GM21723 (cell line): ENCODE measurements around the gene FRMD3.
A peak's percentile ranks its signal among the peaks of the same experiment; 100 is the strongest.
"Not testable (repeated sequence)": the region's sequence is repeated elsewhere in the genome, so short reads cannot be mapped to it uniquely, and the experiment has no call there.

Experiments used
- ATAC-seq: cut with Tn5 transposase; IDR thresholded peaks from one replicate; pipeline ENCODE4 v1.9.1; 2021; ENCODE audit warnings: mild to moderate bottlenecking, moderate library complexity; ENCODE audit not compliant: unreplicated experiment

FRMD3 gene

GRCh38 chr9:83523684-83524083 is 14.5 kb downstream of the FRMD3 start:
- no peak for ATAC-seq

GRCh38 chr9:83521411-83521810 is 16.8 kb downstream of the FRMD3 start:
- no peak for ATAC-seq

GRCh38 chr9:83521011-83521410 is 17.2 kb downstream of the FRMD3 start:
- no peak for ATAC-seq

GRCh38 chr9:83520292-83520691 is 17.9 kb downstream of the FRMD3 start:
- ATAC-seq, result no peak

GRCh38 chr9:83517980-83518379 is 20.2 kb downstream of the FRMD3 start:
- ATAC-seq, result not testable (repeated sequence)

GRCh38 chr9:83514767-83515166 is 23.4 kb downstream of the FRMD3 start:
- no peak for ATAC-seq

- no peak for ATAC-seq
These were observed 25.6 kb downstream of the FRMD3 start for GRCh38 chr9:83512621-83513020.

- ATAC-seq, result peak; percentile 94
These were observed 27.1 kb downstream of the FRMD3 start for GRCh38 chr9:83511051-83511450.

GRCh38 chr9:83509402-83509801 is 28.8 kb downstream of the FRMD3 start:
- ATAC-seq, result no peak

- ATAC-seq, result no peak
These were observed 30.1 kb downstream of the FRMD3 start for GRCh38 chr9:83508067-83508466.

GRCh38 chr9:83505282-83505681 is 32.9 kb downstream of the FRMD3 start:
- no peak for ATAC-seq

- ATAC-seq, result no peak
These were observed 34.3 kb downstream of the FRMD3 start for GRCh38 chr9:83503866-83504265.

GRCh38 chr9:83501565-83501964 is 36.6 kb downstream of the FRMD3 start:
- no peak for ATAC-seq

- no peak for ATAC-seq
These were observed 40.8 kb downstream of the FRMD3 start for GRCh38 chr9:83497441-83497840.

- no peak for ATAC-seq
These were observed 46.2 kb downstream of the FRMD3 start for GRCh38 chr9:83491995-83492394.

- no peak for ATAC-seq
These were observed 46.8 kb downstream of the FRMD3 start for GRCh38 chr9:83491413-83491812.

GRCh38 chr9:83489961-83490360 is 48.2 kb downstream of the FRMD3 start:
- ATAC-seq, result no peak

- ATAC-seq, result no peak
These were observed 53.2 kb downstream of the FRMD3 start for GRCh38 chr9:83484990-83485389.

- no peak for ATAC-seq
These were observed 55.0 kb downstream of the FRMD3 start for GRCh38 chr9:83483223-83483622.

GRCh38 chr9:83479765-83480164 is 58.4 kb downstream of the FRMD3 start:
- no peak for ATAC-seq

- ATAC-seq, result no peak
These were observed 60.6 kb downstream of the FRMD3 start for GRCh38 chr9:83477571-83477970.

- ATAC-seq, result no peak
These were observed 61.1 kb downstream of the FRMD3 start for GRCh38 chr9:83477120-83477519.

- ATAC-seq, result no peak
These were observed 61.7 kb downstream of the FRMD3 start for GRCh38 chr9:83476513-83476912.

- no peak for ATAC-seq
These were observed 62.5 kb downstream of the FRMD3 start for GRCh38 chr9:83475741-83476140.
